ENCODE measurements around the gene PCDHA12.

The PCDHA12 gene

DNA sequence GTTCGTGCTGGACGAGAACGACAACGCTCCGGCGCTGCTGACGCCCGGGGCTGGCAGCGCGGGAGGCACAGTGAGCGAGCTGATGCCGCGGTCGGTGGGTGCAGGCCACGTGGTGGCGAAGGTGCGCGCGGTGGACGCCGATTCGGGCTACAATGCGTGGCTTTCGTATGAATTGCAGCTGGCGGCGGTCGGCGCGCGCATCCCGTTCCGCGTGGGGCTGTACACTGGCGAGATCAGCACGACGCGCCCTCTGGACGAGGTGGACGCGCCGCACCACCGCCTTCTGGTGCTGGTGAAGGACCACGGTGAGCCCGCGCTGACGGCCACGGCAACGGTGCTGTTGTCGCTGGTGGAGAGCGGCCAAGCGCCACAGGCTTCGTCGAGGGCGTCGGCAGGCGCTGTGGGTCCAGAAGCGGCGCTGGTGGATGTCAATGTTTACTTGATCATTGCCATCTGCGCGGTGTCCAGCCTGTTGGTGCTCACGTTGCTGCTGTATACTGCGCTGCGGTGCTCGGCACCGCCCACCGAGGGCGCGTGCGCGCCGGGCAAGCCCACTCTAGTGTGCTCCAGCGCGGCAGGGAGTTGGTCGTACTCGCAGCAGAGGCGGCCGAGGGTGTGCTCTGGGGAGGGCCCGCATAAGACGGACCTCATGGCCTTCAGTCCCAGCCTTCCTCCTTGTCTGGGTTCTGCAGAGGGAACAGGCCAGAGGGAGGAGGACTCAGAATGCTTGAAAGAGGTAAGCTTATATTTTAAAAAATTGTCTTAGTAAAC lies 9.0 kb downstream of the PCDHA12 start:
- Histone ChIP-seq H3K27me3 (ENCODE audit: control insufficient read depth, insufficient read depth, low read length, poor library complexity, severe bottlenecking) (no peaks in the 10 kb centered on the region), H3K4me3 (ENCODE audit: insufficient read depth, low read depth, low read length) (no peak overlapping the region), H3K4me1 (ENCODE audit: control insufficient read depth, insufficient read depth, low read length) (no peaks in the 10 kb centered on the region), H3K36me3 (ENCODE audit: control insufficient read depth, insufficient read depth, low read length) (peaks cover 9% of the 10 kb centered on the region), H3K9me3 (ENCODE audit: control insufficient read depth, low read length) (no peaks in the 10 kb centered on the region), H3K27ac (ENCODE audit: insufficient read depth, low read depth, low read length, poor library complexity, severe bottlenecking) (no peak overlapping the region)
- WGBS, 2 experiments, result 97% methylated on average over 79 of the region's 79 CpGs

DNA sequence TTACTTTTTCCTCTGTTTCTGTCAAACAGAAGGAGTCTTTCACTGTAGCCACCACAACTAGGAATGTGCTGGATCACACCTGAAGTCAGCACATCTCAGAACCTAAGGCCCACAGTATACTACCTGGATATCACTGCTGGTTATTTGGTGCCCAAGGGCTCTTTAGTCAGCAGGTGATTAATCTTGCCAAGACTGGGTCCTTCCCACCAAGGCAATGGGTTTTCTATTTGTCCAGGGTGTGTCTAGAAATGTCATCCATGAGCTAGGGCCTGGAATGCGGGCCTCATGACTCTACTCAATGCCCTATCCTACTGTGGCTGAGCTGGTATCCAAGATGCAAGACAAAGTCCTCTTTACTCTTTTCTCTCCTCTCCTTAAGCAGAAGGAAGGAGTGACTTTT lies 41.2 kb downstream of the PCDHA12 start:
- no peaks in the 10 kb centered on the region for H3K36me3 ChIP-seq (ENCODE audit: control insufficient read depth, insufficient read depth, low read length)
- no peaks in the 10 kb centered on the region for H3K9me3 ChIP-seq (ENCODE audit: control insufficient read depth, low read length)
- WGBS, 2 experiments, result 88 to 95% methylated on average over 1 of the region's 1 CpG
- no peak overlapping the region for H3K27ac ChIP-seq (ENCODE audit: insufficient read depth, low read depth, low read length, poor library complexity, severe bottlenecking)
- H3K4me1 ChIP-seq (ENCODE audit: control insufficient read depth, insufficient read depth, low read length), result no peaks in the 10 kb centered on the region
- H3K4me3 ChIP-seq (ENCODE audit: insufficient read depth, low read depth, low read length), result no peak overlapping the region
- H3K27me3 ChIP-seq (ENCODE audit: control insufficient read depth, insufficient read depth, low read length, poor library complexity, severe bottlenecking), result no peaks in the 10 kb centered on the region

DNA sequence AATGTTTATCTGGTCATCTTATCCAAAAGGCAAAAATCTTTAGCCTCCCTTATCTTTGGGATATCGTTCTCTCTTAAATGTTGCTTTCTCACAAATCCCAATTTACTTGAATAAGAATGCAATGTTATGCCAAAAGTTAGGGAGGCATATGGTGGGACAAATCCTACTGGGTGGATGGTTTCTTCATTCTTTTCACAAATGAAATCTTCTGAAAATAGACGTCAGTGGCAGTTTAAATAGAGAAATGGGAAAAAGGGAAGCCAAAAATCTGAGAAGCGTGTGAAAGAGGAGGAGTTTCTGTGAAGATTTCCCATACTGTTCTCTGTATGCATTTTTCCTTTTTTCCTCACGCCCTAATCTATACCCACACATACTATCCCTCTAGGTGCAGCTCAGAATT lies 48.5 kb downstream of the PCDHA12 start:
- 93 to 94% methylated on average over 3 to 4 of the region's 4 CpGs for WGBS, 2 experiments
- no peaks in the 10 kb centered on the region for H3K9me3 ChIP-seq (ENCODE audit: control insufficient read depth, low read length)
- no peak overlapping the region for H3K4me3 ChIP-seq (ENCODE audit: insufficient read depth, low read depth, low read length)

DNA sequence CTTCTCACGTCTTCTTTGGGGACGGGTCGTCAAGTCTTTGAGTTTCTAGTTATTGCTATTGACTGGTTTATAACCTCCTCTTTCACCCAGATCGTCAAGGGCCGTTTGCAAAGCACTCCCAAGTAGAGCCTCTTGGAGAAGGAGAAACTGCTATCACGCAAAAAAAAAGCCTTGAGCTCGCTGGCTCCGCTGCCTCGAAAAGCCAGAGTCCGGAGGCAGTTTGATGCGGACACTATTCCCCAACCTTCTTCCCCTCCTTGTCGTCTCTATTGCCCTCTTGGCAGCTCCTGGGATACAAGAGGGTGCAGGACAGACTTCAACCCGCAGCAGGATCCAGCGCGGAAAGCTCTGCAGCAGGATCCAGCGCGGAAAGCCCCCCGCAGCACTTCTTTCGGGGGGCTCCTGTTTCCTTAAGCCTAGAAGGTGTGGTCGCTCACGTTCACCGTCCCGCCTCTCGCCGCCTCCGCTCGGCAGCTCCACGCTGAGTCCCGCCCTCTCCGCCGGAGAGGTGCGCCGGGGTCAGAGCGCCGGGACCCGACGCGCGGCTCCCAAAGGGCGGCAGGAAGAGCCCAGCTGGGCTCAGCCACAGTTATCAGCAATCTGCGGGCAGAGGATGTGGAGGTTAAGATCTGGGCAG lies 50.8 kb downstream of the PCDHA12 start, which contains the start of gene PCDHAC1:
PCDHAC1 (plus strand) TSS at position 494 of the 637 bp plus-strand sequence. CDS start 594 bp downstream, outside the sequence.
- Histone ChIP-seq H3K9me3 (ENCODE audit: control insufficient read depth, low read length) (no peaks in the 10 kb centered on the region), H3K4me3 (ENCODE audit: insufficient read depth, low read depth, low read length) (peak within 1 kb of the TSS; percentile 46), H3K36me3 (ENCODE audit: control insufficient read depth, insufficient read depth, low read length) (no peaks in the 10 kb centered on the region), H3K27me3 (ENCODE audit: control insufficient read depth, insufficient read depth, low read length, poor library complexity, severe bottlenecking) (peaks cover 41% of the 10 kb centered on the region), H3K27ac (ENCODE audit: insufficient read depth, low read depth, low read length, poor library complexity, severe bottlenecking) (no peak within 1 kb of the TSS), H3K4me1 (ENCODE audit: control insufficient read depth, insufficient read depth, low read length) (no peaks in the 10 kb centered on the region)
- WGBS, 2 experiments, result 3% methylated on average over 40 to 41 of the region's 41 CpGs

More for the DNA sequence above, 48.5 kb downstream of the PCDHA12 start:
- no peaks in the 10 kb centered on the region for H3K36me3 ChIP-seq (ENCODE audit: control insufficient read depth, insufficient read depth, low read length)
- no peak overlapping the region for H3K27ac ChIP-seq (ENCODE audit: insufficient read depth, low read depth, low read length, poor library complexity, severe bottlenecking)
- H3K27me3 ChIP-seq (ENCODE audit: control insufficient read depth, insufficient read depth, low read length, poor library complexity, severe bottlenecking), result peaks cover 35% of the 10 kb centered on the region
- no peaks in the 10 kb centered on the region for H3K4me1 ChIP-seq (ENCODE audit: control insufficient read depth, insufficient read depth, low read length)

DNA sequence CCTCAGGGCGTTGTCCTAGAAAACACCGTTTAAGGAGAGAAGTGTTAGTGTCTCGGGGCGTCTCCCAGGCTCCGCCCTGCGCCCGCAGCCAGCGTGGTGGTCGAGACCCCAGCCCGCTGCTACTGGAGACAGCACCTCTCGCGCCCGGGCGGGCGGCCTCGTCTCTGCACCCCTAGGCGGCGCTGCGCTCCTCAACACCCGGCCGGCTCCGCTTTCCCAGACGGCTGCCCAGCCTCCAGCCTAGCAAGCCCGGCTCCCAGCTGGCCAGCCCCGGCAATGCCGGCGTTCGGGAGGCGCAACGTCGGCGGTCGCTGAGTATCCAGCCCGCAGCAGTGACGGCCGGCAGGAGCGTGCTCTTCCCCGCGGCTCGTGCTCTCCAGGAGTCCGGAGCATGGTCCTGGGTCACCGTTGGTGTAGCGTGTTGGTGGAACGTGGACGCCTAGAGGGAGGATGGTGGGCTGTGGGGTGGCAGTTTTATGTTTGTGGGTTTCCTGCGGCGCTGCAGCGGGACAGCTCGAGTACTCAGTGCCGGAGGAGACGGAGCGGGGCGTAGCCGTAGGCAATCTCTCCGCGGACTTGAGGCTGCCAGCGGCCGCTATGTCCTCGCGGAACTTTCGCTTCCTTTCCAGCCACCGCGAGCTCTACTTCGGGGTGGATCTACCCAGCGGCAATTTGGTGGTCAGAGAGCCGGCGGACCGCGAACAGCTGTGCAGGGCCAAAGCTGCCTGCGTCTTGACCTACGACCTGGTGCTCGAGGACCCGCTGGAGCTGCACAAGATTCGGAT lies 51.5 kb downstream of the PCDHA12 start:
- Histone ChIP-seq H3K4me1 (ENCODE audit: control insufficient read depth, insufficient read depth, low read length) (no peaks in the 10 kb centered on the region), H3K36me3 (ENCODE audit: control insufficient read depth, insufficient read depth, low read length) (no peaks in the 10 kb centered on the region), H3K9me3 (ENCODE audit: control insufficient read depth, low read length) (no peaks in the 10 kb centered on the region), H3K27ac (ENCODE audit: insufficient read depth, low read depth, low read length, poor library complexity, severe bottlenecking) (no peak overlapping the region), H3K4me3 (ENCODE audit: insufficient read depth, low read depth, low read length) (peak overlapping the region; percentile 46), H3K27me3 (ENCODE audit: control insufficient read depth, insufficient read depth, low read length, poor library complexity, severe bottlenecking) (peaks cover 41% of the 10 kb centered on the region)
- WGBS, 2 experiments, result 3 to 4% methylated on average over 74 of the region's 74 CpGs

DNA sequence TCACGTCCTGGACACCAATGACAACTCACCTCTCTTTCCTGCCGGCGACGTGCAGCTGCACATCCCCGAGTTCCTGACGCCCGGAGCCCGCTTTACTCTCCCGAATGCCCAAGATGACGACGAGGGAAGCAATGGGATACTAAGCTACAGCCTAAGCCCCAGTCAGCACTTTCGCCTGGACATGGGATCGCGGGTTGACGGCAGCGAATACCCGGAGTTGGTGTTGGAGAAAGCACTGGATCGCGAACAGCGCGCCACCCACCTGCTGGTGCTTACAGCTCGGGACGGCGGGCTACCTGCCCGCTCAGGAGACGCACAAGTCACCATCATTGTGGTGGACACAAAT lies 52.1 kb downstream of the PCDHA12 start:
- Histone ChIP-seq H3K36me3 (ENCODE audit: control insufficient read depth, insufficient read depth, low read length) (no peaks in the 10 kb centered on the region), H3K27ac (ENCODE audit: insufficient read depth, low read depth, low read length, poor library complexity, severe bottlenecking) (no peak overlapping the region), H3K4me3 (ENCODE audit: insufficient read depth, low read depth, low read length) (peak overlapping the region; percentile 46), H3K27me3 (ENCODE audit: control insufficient read depth, insufficient read depth, low read length, poor library complexity, severe bottlenecking) (peaks cover 41% of the 10 kb centered on the region), H3K9me3 (ENCODE audit: control insufficient read depth, low read length) (no peaks in the 10 kb centered on the region), H3K4me1 (ENCODE audit: control insufficient read depth, insufficient read depth, low read length) (no peaks in the 10 kb centered on the region)
- 37 to 49% methylated on average over 26 of the region's 26 CpGs for WGBS, 2 experiments
